Measurements from ENCODE around the gene ENPP5. TPM values are rescaled to one million over a fixed set of nuclear protein-coding genes. Genes with fewer than 3 reads are reported as not detected.

Gene ENPP5
- total RNA-seq, 1 experiment from 2014 or later: 1.0 TPM

Other genes starting within 250 kb of the ENPP5 start
- gene CLIC5, start 155.1 kb downstream of the ENPP5 start, total RNA-seq (2014; rRNA removed; shearing (Covaris generic)): not detected in 2 replicates
- gene ENPP4, start 41.0 kb downstream of the ENPP5 start, total RNA-seq (2014; rRNA removed; shearing (Covaris generic)): 3.1 and 3.7 TPM in 2 replicates

Measured in M059J (cell line).